GM18505 (cell line): ENCODE data around the gene RBFOX2.

Source experiments
- ATAC-seq: cut with Tn5 transposase; IDR thresholded peaks from one replicate; pipeline ENCODE4 v1.9.1; 2021; ENCODE audit not compliant: unreplicated experiment
- POLR2A ChIP-seq: IDR thresholded peaks from 4 replicates; pipeline ENCODE4 v1.6.1; 2011; ENCODE audit warnings: borderline replicate concordance; ENCODE audit not compliant: insufficient read depth, insufficient read length; ENCODE audit errors: extremely low read depth

The RBFOX2 gene

GRCh38 chr22:35961480-35962295, 66.9 kb downstream of the RBFOX2 start:
- no peak for TF ChIP-seq POLR2A
- ATAC-seq = no peak

DNA sequence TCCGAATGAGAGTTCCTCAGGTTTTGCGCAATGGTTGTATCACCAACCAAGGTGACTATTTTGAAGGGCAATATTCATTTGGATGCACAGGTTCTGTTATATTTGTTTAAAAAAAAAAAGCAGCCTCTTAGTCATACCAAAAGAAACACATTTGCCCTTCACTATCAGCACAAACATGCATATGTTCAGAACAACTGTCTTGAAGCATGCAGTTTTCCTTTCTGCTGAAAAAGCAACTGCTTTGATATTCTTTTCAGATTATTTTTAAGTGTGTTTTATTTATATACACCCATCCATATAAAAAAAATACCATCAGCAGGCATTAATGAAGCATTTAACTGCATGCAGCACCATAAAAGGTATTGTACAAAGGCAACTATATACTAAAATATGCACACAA, 67.8 kb downstream of the RBFOX2 start:
- no peak for ATAC-seq
- no peak for TF ChIP-seq POLR2A

DNA sequence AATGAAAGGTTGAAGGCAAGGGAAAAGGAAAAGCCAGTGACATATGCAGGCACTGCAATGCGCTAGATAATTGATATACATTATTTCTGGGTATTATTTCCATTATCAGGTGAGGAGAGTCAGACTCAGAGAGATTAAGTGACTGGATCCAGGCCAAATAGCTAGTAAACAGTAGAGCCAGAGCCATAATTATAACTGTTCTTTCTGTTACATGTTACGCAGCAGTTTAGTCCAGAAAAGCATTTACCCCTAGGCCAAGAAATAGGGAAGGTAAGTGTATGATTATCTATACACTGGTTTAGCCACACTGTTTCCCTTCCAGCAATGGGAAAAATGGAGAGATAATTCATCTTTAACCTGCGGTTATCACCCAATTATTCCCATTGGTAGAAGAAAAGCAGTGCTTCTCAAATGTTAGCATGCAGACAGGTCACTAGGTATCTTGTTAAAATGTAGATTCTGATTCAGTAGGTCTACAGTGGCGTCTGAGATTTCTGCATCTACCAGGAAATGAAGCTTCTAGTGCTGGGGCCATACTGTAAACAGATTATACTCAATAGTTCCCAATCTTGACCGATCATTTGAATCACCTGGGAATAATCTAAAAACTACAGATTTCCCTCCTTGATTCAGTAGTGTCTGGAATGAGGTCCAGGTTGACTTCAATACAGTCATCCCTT, 69.4 kb downstream of the RBFOX2 start:
- no peak for ATAC-seq

GRCh38 chr22:35958334-35958733, 70.3 kb downstream of the RBFOX2 start:
- ATAC-seq = no peak
- TF ChIP-seq POLR2A = no peak

More for the DNA sequence above, 69.4 kb downstream of the RBFOX2 start:
- TF ChIP-seq POLR2A = no peak

DNA sequence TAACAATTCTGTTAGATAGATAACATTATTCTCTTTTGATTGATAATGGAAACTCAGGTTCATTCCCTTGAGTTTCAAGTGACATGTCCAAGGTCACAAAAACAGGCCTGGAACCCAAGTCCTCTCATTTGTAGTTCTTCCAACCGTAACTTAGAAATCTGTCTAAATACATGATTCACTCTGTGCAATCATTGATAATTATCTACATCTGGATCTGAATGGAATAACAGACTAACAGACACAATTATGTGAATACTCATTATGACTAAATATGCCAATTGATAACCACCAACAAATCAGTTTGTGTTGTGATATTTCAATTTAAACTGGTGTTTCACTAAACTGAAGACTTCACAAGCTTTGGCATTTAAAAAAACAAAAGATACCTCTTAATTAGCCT, 71.0 kb downstream of the RBFOX2 start:
- ATAC-seq = no peak
- no peak for TF ChIP-seq POLR2A

DNA sequence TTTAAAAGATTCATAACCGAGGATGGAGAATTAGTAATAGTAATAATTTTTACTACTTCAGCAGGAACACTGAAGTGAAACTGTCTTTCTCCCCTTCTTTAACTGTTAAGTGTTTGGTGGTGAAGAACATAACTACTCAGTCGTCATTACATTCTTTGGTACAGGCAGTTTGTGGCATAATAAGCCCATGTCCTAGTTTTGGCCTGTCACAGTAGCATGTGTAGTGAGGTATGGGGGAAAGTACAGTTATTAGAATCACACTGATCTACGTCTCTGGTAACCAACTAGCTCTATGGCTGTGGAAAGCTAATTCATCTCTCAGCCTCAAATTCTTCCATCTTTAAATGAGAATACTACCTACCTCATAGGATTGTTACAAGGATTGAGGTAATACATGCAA, 71.8 kb downstream of the RBFOX2 start:
- TF ChIP-seq POLR2A = no peak
- no peak for ATAC-seq

DNA sequence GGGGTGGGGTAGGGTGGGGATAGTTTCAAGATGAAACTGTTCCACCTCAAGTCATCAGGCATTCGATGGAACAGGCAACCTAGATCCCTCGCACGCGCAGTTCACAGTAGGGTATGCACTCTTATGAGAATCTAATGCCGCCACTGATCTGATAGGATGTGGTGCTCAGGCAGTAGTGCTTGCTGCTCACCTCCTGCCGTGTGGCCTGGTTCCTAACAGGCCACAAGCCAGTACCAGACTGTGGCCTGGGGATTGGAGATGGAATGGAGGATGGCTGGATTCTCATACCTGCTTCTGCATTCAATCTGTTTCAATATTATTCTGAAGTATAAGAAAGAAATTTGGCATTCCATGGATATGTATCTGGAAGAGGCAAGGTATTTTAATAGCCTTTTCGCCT, 73.1 kb downstream of the RBFOX2 start:
- TF ChIP-seq POLR2A = no peak

GRCh38 chr22:35952576-35952975, 76.0 kb downstream of the RBFOX2 start:
- no peak for TF ChIP-seq POLR2A
- no peak for ATAC-seq

More for the DNA sequence above, 73.1 kb downstream of the RBFOX2 start:
- no peak for ATAC-seq

DNA sequence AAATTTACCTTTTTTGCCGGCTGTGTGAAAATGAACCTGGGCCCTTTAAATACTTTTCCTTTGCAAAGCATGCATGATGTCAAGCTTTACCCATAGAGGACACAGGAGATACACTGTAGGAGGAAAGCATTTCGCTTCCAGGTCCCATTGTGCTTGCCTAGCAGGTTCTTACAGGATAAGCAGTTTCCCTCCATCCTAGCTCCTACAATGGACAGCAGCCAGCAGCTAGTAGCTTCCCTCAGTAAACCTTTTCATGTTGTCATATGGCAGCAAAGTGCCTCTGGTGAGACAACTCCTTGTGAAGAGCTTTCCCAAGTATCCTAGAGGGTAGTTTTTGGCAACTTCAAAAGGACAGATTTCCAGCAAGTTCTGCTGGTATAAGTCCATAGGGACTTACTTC, 78.4 kb downstream of the RBFOX2 start:
- ATAC-seq = no peak

GRCh38 chr22:35949243-35949642, 79.4 kb downstream of the RBFOX2 start:
- no peak for TF ChIP-seq POLR2A
- ATAC-seq = no peak

More for the DNA sequence above, 78.4 kb downstream of the RBFOX2 start:
- TF ChIP-seq POLR2A = no peak

- TF ChIP-seq POLR2A = no peak
- no peak for ATAC-seq
Measured at GRCh38 chr22:35947794-35948425, 80.7 kb downstream of the RBFOX2 start.

DNA sequence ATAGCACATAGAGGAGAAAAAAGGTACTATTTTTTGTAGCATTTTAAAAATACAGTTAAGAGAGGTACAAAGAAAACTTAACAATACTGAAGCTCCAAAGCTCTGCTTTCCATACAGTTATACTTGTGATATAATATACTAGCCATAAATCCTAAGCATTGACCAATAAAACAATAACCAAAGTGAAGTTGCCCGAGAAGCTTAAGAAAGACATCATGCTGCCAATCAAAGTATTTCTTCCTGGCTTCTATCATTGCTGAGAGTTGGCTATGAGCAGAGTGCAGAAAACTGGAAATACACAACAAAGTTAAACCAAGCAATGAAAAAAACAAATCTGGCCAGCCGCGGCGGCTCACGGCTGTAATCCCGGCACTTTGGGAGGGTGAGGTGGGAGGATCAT, 84.2 kb downstream of the RBFOX2 start:
- TF ChIP-seq POLR2A = no peak
- ATAC-seq = no peak

DNA sequence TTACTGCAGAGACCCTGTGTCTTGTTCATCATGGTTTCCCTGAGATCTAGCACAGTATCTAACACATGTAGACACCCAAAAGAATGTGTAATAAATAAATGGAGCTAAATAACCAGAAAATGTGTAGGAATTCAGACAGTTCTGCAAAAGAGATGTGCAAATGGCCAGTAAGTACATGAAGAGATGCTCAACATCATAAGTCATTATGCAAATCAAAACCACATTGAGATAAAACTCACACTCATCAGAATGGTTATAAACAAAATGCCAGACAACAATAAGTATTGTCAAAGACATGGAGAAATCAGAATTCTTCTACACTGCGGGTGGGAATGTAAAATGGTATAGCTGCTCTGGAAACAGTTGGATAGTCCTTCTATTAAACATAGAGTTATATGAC, 88.5 kb downstream of the RBFOX2 start:
- no peak for TF ChIP-seq POLR2A
- ATAC-seq = no peak

GRCh38 chr22:35938226-35938625, 90.4 kb downstream of the RBFOX2 start:
- no peak for TF ChIP-seq POLR2A

More at GRCh38 chr22:35938226-35938625, 90.4 kb downstream of the RBFOX2 start:
- no peak for ATAC-seq
